B cell (primary cell): ENCODE measurements around the gene MEIOB. TPM values are rescaled to one million over a fixed set of nuclear protein-coding genes. Genes with fewer than 3 reads are reported as not detected.
A peak's percentile ranks its signal among the peaks of the same experiment; 100 is the strongest.

Experiments
- ATAC-seq: fragments of 200-7000 bp; cut with Tn5 transposase; one replicate; pipeline ENCODE4 v1.10.0; 2021; ENCODE audit warnings: low read depth, mild to moderate bottlenecking, moderate number of reproducible peaks, moderate library complexity
- CTCF ChIA-PET: fragments of 350-600 bp; sonication (Branson Sonifier 250); formaldehyde crosslinking; loops from one replicate; lab custom pipeline; 2021; ENCODE audit warnings: antibody characterized with exemption, inconsistent platforms; lab: Charles Lee
- POLR2A ChIA-PET: fragments of 350-600 bp; sonication (Branson Sonifier 250); formaldehyde crosslinking; loops from one replicate; lab custom pipeline; 2021; ENCODE audit warnings: antibody characterized with exemption; lab: Charles Lee
- DNase-seq: peaks from one replicate; pipeline ENCODE4 v3.0.0; 2013
- H2AFZ ChIP-seq: 2 replicates; pipeline ENCODE4 v1.6.1; 2012; ENCODE audit warnings: mild to moderate bottlenecking, low read depth, low read length; ENCODE audit not compliant: insufficient read depth, poor library complexity, severe bottlenecking
- H3K27ac ChIP-seq, 2 donors: 1 replicate in 1 of 2; 2 replicates in 1 of 2; pipeline ENCODE4 v1.5.1; 2012 to 2013; ENCODE audit warnings: low read length in 2 of 2, mild to moderate bottlenecking in 2 of 2, moderate library complexity in 1 of 2
- H3K27me3 ChIP-seq, 4 experiments: fragments of 200-600 bp in 1 of 4; sonication (generic) in 1 of 4; replicated peaks in 1 of 4; 1 replicate in 2 of 4; 2 replicates in 2 of 4; pipeline versions ENCODE4 v1.6.1 to v1.7.0; 2013 to 2016; ENCODE audit warnings: low read length in 3 of 4, mild to moderate bottlenecking in 2 of 4, mixed read lengths in 1 of 4, moderate library complexity in 1 of 4; ENCODE audit not compliant: insufficient read depth in 4 of 4, control insufficient read depth in 3 of 4; ENCODE audit errors: control extremely low read depth in 1 of 4
- H3K36me3 ChIP-seq, 2 experiments: replicated peaks in 1 of 2; 1 replicate in 1 of 2; 2 replicates in 1 of 2; pipeline versions ENCODE4 v1.6.1 to v1.7.1; 2013; ENCODE audit warnings: low read length in 1 of 2; ENCODE audit not compliant: insufficient read depth in 2 of 2, control insufficient read depth in 1 of 2; ENCODE audit errors: control extremely low read depth in 1 of 2, extremely low read depth in 1 of 2
- H3K4me1 ChIP-seq, 2 donors: fragments of 200-600 bp in 1 of 2; sonication (generic) in 1 of 2; 1 replicate in 1 of 2; 2 replicates in 1 of 2; pipeline versions ENCODE4 v1.5.1 to v1.6.1; 2013 to 2017; ENCODE audit warnings: low read length in 2 of 2; ENCODE audit not compliant: control insufficient read depth in 2 of 2, insufficient read depth in 2 of 2
- H3K4me2 ChIP-seq: replicated peaks from 2 replicates; pipeline ENCODE3; 2012; ENCODE audit warnings: mild to moderate bottlenecking, low read depth, low read length; ENCODE audit not compliant: poor library complexity, severe bottlenecking
- H3K4me3 ChIP-seq, 5 experiments: fragments of 200-600 bp in 1 of 5; sonication (generic) in 1 of 5; 1 replicate in 3 of 5; 2 replicates in 2 of 5; pipeline versions ENCODE4 v1.5.1 to v1.7.0; 2011 to 2016; ENCODE audit warnings: low read length in 4 of 5, mild to moderate bottlenecking in 4 of 5, low read depth in 2 of 5, control low read depth in 1 of 5, moderate library complexity in 1 of 5; ENCODE audit not compliant: insufficient read depth in 1 of 5; ENCODE audit errors: control extremely low read depth in 1 of 5, extremely low read depth in 1 of 5
- H3K79me2 ChIP-seq: fragments of 200-600 bp; sonication (generic); one replicate; pipeline ENCODE4 v1.6.0; 2016; ENCODE audit warnings: low read length; ENCODE audit not compliant: control insufficient read depth, insufficient read depth
- H3K9ac ChIP-seq: fragments of 200-600 bp; sonication (generic); 2 replicates; pipeline ENCODE4 v1.6.1; 2017; ENCODE audit warnings: mild to moderate bottlenecking, low read length, moderate library complexity
- H3K9me3 ChIP-seq, 3 donors: one replicate each; pipeline versions ENCODE4 v1.6.1 to v1.7.1; 2013; ENCODE audit warnings: low read length in 2 of 3; ENCODE audit not compliant: control insufficient read depth in 2 of 3, insufficient read depth in 1 of 3; ENCODE audit errors: control extremely low read depth in 1 of 3
- H4K20me1 ChIP-seq: 2 replicates; pipeline ENCODE4 v1.6.0; 2012; ENCODE audit warnings: mild to moderate bottlenecking, low read length; ENCODE audit not compliant: insufficient read depth, control insufficient read depth, poor library complexity, severe bottlenecking
- H3K27ac Mint-ChIP-seq: one replicate; pipeline ENCODE4 v1.8.0; 2021; ENCODE audit warnings: mixed read lengths
- H3K27me3 Mint-ChIP-seq: one replicate; pipeline ENCODE4 v1.8.0; 2021; ENCODE audit warnings: mixed read lengths
- H3K4me1 Mint-ChIP-seq: one replicate; pipeline ENCODE4 v1.8.0; 2021; ENCODE audit warnings: mixed read lengths
- H3K4me3 Mint-ChIP-seq: one replicate; pipeline ENCODE4 v1.8.0; 2021; ENCODE audit warnings: mixed read lengths
- H3K9me3 Mint-ChIP-seq: one replicate; pipeline ENCODE4 v1.8.0; 2022; ENCODE audit warnings: mixed read lengths; ENCODE audit not compliant: insufficient read depth
- CTCF ChIP-seq: fragments of 200-600 bp; IDR thresholded peaks from one replicate; pipeline ENCODE4 v1.8.0; 2022; ENCODE audit warnings: antibody characterized with exemption, mild to moderate bottlenecking
- EZH2 ChIP-seq: IDR thresholded peaks from 2 replicates; pipeline ENCODE4 v1.6.1; 2012; ENCODE audit warnings: borderline replicate concordance, low read depth, mild to moderate bottlenecking, moderate library complexity, low read length; ENCODE audit not compliant: insufficient read depth, poor library complexity, severe bottlenecking
- WGBS: methylation state at CpG from one replicate; pipeline ENCODE4 v1.1.5; 2013; ENCODE audit warnings: missing lambda C conversion rate; ENCODE audit not compliant: insufficient coverage; 5-methylcytosine and 5-hydroxymethylcytosine counted together
- intact Hi-C: fragments of 100-400 bp; cut with micrococcal nuclease; formaldehyde crosslinking; loops from one replicate; pipeline ENCODE4 v1.10.0; 2022
- polyA plus RNA-seq: library from polyadenylated mRNA; depleted of rRNA; stranded (reverse); fragments of >200 nt; gene quantifications from 2 replicates; pipeline ENCODE4 v1.2.3, GENCODE V29; 2012
- total RNA-seq, 2 donors: library from RNA; stranded (reverse); fragments of 120-200 nt in 1 of 2; gene quantifications; 1 replicate in 1 of 2; 2 replicates in 1 of 2; pipeline versions ENCODE4 v1.2.3 to v1.2.4, GENCODE V29; 2013 to 2022

The MEIOB gene
- total and polyA plus RNA-seq, 2 donors (not counting 1 experiment from before 2014, with no cell fraction given) = not detected

- TF ChIP-seq CTCF = no peak
- no peak for TF ChIP-seq EZH2
- no peaks in the 10 kb centered on the region for H3K9me3 ChIP-seq
- no peak overlapping the region for H3K27ac Mint-ChIP-seq
- no peaks in the 10 kb centered on the region for H3K4me1 ChIP-seq
- no peak overlapping the region for H3K4me3 ChIP-seq
- H3K36me3 ChIP-seq = peaks cover 2 to 53% of the 10 kb centered on the region in 2 experiments
- ChIA-PET CTCF (no interaction called here), POLR2A (no interaction called here)
- no peak for ATAC-seq
- peaks cover 6% of the 10 kb centered on the region for H3K79me2 ChIP-seq
- H3K27me3 ChIP-seq = no peaks in the 10 kb centered on the region
- H3K9me3 Mint-ChIP-seq = no peaks in the 10 kb centered on the region
- H3K4me1 Mint-ChIP-seq = no peaks in the 10 kb centered on the region
- no peak overlapping the region for H3K27ac ChIP-seq
- H2AFZ ChIP-seq = no peak overlapping the region
- no peak overlapping the region for H3K9ac ChIP-seq
- intact Hi-C loops = no loop called here
- no peak overlapping the region for H3K4me2 ChIP-seq
- 96% methylated on average over 5 of the region's 11 CpGs for WGBS
- DNase-seq = no peak
- no peak overlapping the region for H3K4me3 Mint-ChIP-seq
- no peaks in the 10 kb centered on the region for H3K27me3 Mint-ChIP-seq
- peaks cover 17% of the 10 kb centered on the region for H4K20me1 ChIP-seq
Measured at GRCh38 chr16:1815461-1815860, 56.5 kb downstream of the MEIOB start.

DNA sequence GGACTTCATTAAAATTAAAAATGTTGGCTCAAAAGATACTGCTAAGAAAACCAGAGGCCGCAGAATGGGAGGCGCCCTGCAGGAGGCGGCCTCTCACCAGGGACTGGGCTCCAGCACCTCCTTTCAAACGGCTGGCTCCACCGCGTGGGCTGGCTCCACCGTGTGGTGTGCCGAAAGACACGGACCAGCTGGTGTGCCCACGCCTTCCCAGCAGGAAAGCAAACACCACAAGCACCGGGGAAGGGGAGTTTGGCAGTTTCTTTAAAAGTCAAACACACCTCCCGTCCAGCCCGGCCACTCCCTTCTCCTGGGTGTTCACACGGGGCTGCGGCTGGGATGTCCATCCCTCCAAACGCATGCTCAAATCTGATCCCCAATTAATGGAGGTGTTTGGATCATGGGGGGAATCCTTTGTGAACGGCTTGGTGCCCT, 59.2 kb downstream of the MEIOB start:
- H3K27ac Mint-ChIP-seq = no peak overlapping the region
- no peak overlapping the region for H3K4me2 ChIP-seq
- no peaks in the 10 kb centered on the region for H3K9me3 Mint-ChIP-seq
- peaks cover 3 to 54% of the 10 kb centered on the region in 2 experiments for H3K36me3 ChIP-seq
- intact Hi-C loops = no loop called here
- H4K20me1 ChIP-seq = peaks cover 13% of the 10 kb centered on the region
- whole genome bisulfite sequencing = 25% methylated on average over 4 of the region's 17 CpGs
- H2AFZ ChIP-seq = no peak overlapping the region
- no peak overlapping the region for H3K27ac ChIP-seq
- no peak overlapping the region for H3K4me3 Mint-ChIP-seq
- ChIA-PET CTCF (no interaction called here), POLR2A (no interaction called here)
- H3K79me2 ChIP-seq = no peaks in the 10 kb centered on the region
- H3K9me3 ChIP-seq = peaks cover 0 to 4% (median 0%) of the 10 kb centered on the region in 3 donors
- no peak for TF ChIP-seq EZH2
- TF ChIP-seq CTCF = no peak
- no peak for DNase-seq
- ATAC-seq = peak; percentile 49
- H3K27me3 Mint-ChIP-seq = no peaks in the 10 kb centered on the region
- H3K4me1 ChIP-seq = no peaks in the 10 kb centered on the region
- H3K9ac ChIP-seq = no peak overlapping the region
- H3K4me1 Mint-ChIP-seq = no peaks in the 10 kb centered on the region
- H3K4me3 ChIP-seq = no peak overlapping the region
- no peaks in the 10 kb centered on the region for H3K27me3 ChIP-seq
